Cerebellar cortex (tissue), 1 donor: Measurements from ENCODE around the gene NR4A1.
"Not testable (repeated sequence)": the region's sequence is repeated elsewhere in the genome, so short reads cannot be mapped to it uniquely, and the experiment has no call there.

Source experiments
- DNase-seq: peaks from one replicate; pipeline ENCODE4 v3.0.0-alpha.2; 2015; ENCODE audit warnings: low spot score

Gene NR4A1

GRCh38 chr12:52097045-52097666, 45.9 kb downstream of the NR4A1 start:
- DNase-seq: no peak

- not testable (repeated sequence) for DNase-seq
Measured at GRCh38 chr12:52104431-52105089, 53.3 kb downstream of the NR4A1 start.
